IPS-18c (cell line): ENCODE results near the gene PRXL2B.

Source experiments
- H3K4me3 ChIP-seq: 2 replicates; pipeline ENCODE4 v1.7.0; 2013; ENCODE audit warnings: low read depth, mild to moderate bottlenecking, low read length, moderate library complexity; ENCODE audit not compliant: insufficient read depth
- H3K9me3 ChIP-seq: one replicate; pipeline ENCODE4 v1.6.1; 2013; ENCODE audit warnings: mild to moderate bottlenecking, low read length, moderate library complexity; ENCODE audit not compliant: control insufficient read depth, insufficient read depth

PRXL2B gene

DNA sequence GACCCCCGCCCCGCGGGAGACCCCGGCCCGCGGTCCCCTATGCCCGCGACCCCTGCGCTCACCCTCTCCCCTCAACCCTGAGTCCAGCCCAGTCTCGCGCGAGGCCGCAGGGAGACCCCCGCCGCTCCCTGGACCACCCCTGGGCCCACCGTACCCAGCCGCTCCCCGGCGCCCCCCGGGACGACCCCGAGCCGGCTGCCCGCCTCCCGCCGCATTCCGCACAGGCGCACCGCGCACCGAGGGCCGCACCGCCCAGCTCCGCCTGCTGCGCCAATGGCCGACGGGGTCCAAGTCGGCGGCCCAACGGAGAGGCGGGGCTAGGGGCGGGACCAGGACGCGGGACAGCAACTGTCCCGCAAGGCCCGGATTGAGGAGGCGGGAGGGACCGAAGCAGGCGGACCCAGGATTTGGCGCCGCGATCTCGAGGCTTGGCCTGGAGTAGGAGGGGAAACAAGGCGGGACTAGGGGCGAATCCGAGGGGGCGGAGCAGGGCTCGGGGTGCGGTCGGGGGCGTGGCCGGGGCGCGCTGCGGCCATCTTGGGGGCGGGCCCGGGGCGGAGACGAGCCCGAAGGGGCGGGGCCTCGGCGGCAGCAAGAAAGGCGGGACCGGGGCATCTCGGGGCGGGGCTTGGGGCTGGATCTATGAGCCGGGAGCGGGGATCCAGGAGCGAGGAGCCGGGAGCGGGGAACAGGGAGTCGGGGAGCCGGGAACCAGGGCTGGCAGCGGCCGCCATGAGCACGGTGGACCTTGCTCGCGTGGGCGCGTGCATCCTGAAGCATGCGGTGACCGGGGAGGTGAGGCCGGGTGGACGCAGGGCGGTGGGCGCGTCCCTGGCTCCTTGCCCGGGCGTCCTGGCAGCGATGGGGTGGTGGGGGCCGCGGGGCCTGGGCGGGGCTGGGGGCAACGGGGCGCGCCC, at the start of gene PRXL2B:
Gene PRXL2B (plus strand): TSS at position 624 of the 917 bp plus-strand sequence. CDS start 109 bp downstream, at position 733.
- Histone ChIP-seq H3K9me3 (peaks cover 2% of the 10 kb centered on the region), H3K4me3 (peak within 1 kb of the TSS; percentile 89)

GRCh38 chr1:2537784-2538115, 48.8 kb upstream of the PRXL2B start:
- H3K4me3 ChIP-seq: no peak overlapping the region
- H3K9me3 ChIP-seq: peaks cover 2% of the 10 kb centered on the region

DNA sequence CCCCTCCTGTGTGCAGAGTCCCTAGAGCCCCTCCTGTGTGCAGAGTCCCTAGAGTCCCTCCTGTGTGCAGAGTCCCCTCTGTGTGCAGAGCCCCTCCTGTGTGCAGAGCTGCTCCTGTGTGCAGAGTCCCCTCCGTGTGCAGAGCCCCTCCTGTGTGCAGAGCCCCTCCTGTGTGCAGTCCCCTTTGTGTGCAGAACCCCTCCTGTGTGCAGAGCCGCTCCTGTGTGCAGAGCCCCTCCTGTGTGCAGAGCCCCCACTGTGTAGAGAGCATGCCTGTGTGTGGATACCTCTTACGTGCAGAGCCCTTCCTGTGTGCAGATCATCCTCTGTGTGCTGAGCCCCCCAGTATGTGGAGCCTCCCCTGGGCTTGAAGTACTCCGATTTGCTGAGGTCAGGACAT, 48.2 kb upstream of the PRXL2B start:
- peaks cover 2% of the 10 kb centered on the region for H3K9me3 ChIP-seq
- no peak overlapping the region for H3K4me3 ChIP-seq

DNA sequence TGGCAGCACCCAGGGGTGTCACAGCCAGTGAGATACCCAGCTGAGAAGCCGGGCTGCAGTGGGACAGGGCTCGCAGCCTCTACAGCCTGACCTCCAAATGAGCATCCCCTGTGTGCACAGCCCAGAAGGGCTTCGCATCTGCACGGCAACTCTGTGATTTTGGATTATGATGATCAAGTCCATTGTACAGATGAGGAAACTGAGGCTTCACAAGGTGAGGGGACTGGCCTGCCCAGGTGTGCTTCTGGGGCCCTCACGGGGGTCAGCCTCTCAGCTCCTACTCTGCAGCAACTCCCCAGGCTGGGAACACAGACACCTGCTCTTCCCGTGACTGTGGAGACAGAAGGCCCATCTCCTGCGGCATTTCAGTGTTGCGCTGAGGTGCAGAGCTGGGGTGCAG, 47.7 kb upstream of the PRXL2B start:
- Histone ChIP-seq H3K9me3 (peaks cover 2% of the 10 kb centered on the region), H3K4me3 (no peak overlapping the region)

GRCh38 chr1:2539312-2539907, 47.2 kb upstream of the PRXL2B start:
- Histone ChIP-seq H3K9me3 (peaks cover 2% of the 10 kb centered on the region), H3K4me3 (no peak overlapping the region)

DNA sequence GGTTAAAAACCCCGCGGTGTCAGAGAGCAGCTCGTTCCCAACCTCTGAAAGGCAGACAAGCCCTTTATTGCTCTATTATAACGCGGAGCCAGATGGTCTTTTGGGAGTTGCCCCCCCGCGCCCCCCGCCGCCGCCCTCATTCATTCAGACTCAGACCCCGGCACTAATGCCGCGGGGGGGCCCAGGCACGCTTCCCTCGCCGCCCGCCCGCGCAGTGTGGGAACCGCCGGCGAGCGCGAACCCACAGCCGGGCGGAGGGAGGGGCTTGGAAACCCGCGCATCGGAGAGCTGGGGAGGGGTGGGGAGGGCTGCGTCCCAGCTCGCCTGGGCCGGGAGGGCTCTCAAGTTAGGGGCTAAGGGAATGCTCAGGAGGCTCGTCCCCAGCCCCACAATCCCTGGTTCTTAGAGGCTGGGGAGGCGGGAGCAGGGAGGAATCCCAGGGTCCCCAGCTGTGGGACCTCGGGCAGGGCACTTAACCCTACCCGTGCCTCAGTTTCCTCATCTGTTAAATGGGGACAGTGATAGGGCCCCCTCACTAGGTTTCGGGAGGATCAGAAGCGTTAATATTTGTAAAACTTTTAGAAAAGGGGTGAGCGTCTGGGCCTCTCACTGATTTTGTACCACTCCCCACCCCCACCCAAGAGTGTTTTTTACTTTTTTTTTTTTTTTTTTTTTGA, 45.6 kb upstream of the PRXL2B start:
- Histone ChIP-seq H3K9me3 (no peaks in the 10 kb centered on the region), H3K4me3 (no peak overlapping the region)

GRCh38 chr1:2541619-2542245, 44.8 kb upstream of the PRXL2B start:
- Histone ChIP-seq H3K4me3 (no peak overlapping the region), H3K9me3 (peaks cover 2% of the 10 kb centered on the region)

DNA sequence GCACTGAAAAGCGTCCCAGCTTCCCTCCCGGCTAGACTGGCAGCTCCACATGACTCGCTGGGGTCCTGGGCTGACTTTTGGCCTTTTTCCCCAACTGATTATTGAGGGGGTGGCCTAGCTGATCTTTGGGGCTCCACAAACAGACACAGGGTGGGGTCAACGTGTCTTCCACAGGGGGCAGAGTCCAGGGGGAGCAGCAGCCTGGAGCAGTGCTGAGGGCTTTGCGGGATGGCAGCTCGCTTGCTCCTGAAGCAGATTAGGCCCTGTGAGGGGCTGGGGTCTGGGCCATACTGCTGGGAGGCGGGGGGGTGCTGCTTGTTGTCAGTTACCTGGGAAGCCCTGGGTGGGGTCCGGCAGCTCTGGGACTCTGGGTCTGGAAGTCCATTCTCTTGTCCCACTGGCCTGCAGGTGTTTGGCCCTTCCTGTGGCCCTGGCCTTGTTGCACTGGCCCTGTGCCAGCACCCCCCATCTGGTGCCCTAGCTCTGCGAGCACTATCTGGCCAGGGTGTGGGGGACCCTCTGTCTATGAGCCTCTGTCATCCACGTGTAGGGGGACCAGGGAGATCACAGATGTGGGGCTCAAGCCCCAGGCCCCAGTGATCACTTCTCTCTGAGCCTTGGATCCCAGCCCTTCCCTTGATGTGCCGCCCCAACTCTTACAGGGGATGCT, 44.2 kb upstream of the PRXL2B start:
- Histone ChIP-seq H3K9me3 (peaks cover 2% of the 10 kb centered on the region), H3K4me3 (no peak overlapping the region)

DNA sequence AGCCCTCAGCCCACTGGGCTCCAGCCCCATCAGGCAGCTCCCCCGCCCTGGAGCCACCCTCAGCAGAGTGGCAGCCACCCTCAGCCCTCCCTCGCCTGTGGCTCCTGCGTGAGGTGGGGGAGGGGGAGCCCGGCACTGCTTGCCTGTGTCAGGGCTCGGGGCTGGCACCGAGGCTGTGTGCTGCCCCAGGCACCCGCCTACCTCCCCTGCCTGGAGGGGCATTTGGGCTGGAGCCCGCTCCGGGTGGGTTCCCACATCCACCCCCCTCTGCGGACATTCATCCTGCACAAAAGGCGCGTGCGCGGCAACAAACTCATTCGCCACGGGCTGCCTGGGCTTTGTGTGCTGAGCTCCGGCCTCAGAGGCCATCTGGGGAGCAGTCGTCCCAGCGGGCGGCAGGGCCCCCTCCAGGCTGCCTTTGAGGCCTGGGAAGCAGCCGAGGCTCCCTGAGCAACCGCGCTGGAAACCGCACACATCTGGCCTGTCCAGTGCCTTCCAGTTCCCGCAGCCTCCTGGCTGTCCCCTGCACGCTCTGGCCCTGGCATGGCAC, 43.0 kb upstream of the PRXL2B start:
- Histone ChIP-seq H3K4me3 (no peak overlapping the region; the same call in 1 of the 2 replicates), H3K9me3 (peaks cover 2% of the 10 kb centered on the region)

GRCh38 chr1:2544093-2544874, 42.3 kb upstream of the PRXL2B start:
- H3K4me3 ChIP-seq: no peak overlapping the region; the same call in 1 of the 2 replicates
- peaks cover 2% of the 10 kb centered on the region for H3K9me3 ChIP-seq

DNA sequence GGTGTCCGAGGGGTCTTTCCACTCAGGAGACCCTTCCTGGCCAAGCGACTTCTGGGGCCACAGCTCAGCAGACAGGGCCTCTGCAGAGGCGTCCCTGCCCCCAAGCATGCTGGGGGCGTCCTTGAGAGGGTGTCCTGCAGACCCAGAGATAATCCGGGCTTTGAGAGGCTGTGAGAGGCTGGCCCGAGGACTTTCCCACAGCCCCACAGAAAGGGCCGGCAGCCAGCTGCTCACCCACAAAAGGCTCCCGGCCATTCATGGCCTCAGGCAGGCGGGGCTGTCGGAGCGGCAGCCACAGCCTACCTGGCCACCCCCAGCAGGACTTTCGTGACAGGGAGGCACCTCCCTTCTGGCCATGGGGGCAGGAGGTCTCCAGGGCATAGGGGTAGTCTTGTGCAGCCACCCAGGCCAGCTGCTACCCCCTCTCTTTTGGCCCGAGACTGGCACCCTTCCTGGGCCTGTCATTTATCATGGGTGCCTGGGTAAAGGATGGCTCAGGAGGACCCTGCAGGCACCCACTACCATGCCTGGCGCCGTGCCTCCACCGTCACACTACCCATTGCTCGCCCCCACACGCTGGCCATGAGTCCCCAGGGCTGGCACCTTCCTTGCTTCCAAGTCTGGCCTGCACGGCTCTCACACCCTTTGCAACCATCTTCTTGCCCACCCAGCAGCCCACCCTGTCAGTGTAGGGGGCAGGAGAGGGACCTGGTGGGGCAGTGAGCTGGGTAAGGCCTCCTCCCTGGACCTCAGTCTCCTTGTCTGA, 41.5 kb upstream of the PRXL2B start:
- peaks cover 2% of the 10 kb centered on the region for H3K9me3 ChIP-seq
- H3K4me3 ChIP-seq: no peak overlapping the region

DNA sequence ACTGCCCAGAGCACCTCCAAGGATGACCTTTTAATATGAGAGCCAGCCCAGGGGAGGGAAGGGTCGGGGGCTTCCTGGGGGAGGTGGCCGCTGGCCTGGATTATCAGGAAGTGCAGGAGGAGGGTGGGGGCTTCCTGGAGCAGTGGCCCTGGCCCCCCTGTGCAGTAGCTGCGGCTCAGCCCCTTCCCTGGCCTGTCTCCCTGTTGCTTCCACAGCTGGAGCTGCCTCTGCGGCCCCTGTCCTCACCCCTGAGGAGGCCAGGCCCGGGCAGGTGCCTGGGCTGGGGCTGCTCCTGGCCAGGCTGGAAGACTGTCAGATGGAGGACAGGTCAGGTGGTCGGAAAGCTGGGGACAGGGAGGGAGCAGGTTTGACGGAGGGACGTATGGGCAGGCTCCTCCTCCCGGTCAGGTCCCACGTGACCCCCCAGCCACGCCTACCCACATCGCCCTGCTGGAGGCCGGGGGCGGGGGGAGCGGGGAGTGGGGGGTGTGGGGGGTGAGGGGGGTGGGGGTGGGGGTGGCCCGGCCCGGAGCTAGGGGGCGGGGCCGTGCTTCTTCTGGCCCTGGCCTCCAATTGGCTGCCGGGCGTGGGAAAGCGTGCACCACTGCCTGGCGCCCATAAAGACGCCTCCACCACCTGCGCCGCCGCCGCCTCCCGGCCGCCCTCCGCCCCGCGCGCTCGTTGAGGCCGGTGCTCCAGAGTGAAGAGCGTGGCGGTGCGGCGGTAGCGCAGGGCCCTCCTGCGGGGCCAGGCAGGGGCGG, 40.6 kb upstream of the PRXL2B start:
- peak overlapping the region; percentile 82 for H3K4me3 ChIP-seq
- H3K9me3 ChIP-seq: peaks cover 2% of the 10 kb centered on the region

DNA sequence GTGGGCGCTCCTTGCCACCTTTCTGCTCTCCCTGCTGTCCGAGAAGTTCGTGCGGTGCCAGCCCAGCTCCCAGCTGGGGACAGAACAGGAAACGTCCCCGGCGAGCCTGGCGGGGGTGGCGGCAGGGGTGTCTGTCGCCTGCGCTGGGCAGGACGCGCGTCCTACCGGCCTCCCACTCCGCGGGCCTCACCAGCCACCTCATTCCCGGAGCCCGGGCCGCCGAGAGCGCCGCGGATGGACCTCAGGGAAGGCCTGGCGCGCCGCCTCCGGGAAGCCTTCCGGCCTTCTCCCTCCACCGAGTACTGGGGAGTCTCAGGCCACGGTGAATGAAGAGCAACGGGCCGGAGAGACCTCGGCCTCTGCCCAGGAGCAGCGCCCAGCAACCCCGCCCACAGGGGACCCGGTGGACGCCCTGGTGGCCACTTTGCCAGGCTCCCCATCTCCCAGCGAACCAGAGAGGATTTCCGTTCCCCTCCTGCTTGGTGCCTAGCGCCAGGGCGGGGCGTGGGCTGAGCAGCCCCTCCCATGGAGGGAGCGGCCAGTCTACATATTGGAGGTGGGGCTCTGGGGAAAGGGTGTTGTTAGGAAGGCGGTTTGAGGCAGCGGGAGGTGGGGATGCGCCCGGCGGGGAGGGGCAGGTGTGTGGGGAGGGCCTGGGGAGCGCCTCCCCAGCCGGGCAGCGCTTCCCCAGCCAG, 39.9 kb upstream of the PRXL2B start:
- H3K4me3 ChIP-seq: peak overlapping the region; percentile 82
- peaks cover 2% of the 10 kb centered on the region for H3K9me3 ChIP-seq

- Histone ChIP-seq H3K4me3 (peak overlapping the region; percentile 82), H3K9me3 (peaks cover 2% of the 10 kb centered on the region)
Measured at GRCh38 chr1:2547210-2548067, 39.1 kb upstream of the PRXL2B start.
